NCI-H1105 (cell line): ENCODE measurements around the gene SH3RF1.
"Not testable (repeated sequence)": the region's sequence is repeated elsewhere in the genome, so short reads cannot be mapped to it uniquely, and the experiment has no call there.

ENCODE experiments used
- DNase-seq: peaks from one replicate; lab custom pipeline; 2025; lab: John Stamatoyannopoulos, UW

The SH3RF1 gene

GRCh38 chr4:169200361-169201030 is 70.3 kb downstream of the SH3RF1 start:
- DNase-seq: no peak

- DNase-seq: no peak
Observed at GRCh38 chr4:169199184-169199583, 71.6 kb downstream of the SH3RF1 start.

DNA sequence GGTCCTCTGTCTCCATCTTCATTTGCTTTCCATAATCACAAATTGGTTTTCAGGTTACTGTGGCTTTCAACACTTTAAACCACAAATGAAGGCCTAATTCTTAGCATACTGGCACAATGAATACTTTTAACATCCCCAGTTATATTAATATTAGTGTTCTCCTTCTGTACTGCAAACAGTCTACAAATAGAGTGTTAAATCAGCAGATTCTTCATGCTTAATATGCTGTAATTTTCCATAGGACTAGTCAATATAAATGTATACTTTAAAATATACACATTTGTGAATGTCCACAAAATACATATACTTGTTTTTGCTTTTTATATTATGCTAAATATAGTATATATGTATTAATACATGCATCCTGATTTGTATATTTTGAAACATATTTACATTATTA is 72.6 kb downstream of the SH3RF1 start:
- DNase-seq: no peak

DNA sequence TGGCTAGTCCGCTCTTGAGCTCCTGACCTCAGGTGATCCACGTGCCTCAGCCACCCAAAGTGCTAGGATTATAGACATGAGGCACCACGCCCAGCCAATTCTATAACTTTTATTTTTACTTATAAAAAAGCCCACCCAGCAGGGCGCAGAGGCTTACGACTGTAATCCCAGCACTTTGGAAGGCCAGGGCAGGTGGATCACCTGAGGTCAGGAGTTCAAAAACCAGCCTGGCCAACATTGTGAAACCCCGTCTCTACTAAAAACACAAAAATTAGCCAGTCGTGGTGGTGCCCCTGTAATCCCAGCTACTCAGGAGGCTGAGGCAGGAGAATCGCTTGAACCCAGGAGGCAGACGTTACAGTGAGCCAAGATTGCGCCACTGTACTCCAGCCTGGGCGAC is 73.5 kb downstream of the SH3RF1 start:
- DNase-seq: not testable (repeated sequence)

- DNase-seq: no peak
Observed at GRCh38 chr4:169195032-169195431, 75.7 kb downstream of the SH3RF1 start.

GRCh38 chr4:169189968-169190367 is 80.8 kb downstream of the SH3RF1 start:
- not testable (repeated sequence) for DNase-seq

DNA sequence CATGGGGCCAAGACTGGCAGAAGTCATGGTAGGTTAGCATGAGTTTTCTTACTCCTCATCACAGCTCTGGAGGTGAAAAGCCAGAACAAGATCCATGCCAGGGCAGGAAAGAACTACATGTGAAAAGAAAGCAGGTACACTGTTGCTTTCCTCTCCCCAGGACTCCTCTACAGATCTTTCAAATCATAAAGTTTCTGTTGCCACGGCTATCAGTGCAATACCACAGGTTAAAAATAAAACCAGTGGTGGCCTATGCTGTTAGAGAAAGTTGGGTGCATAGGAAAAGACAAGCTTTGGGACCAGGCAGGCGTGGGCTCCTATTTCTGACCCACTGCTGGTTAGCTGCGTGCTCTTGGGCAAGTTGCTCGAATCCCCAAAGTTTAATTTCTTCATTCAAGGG is 81.4 kb downstream of the SH3RF1 start:
- no peak for DNase-seq

DNA sequence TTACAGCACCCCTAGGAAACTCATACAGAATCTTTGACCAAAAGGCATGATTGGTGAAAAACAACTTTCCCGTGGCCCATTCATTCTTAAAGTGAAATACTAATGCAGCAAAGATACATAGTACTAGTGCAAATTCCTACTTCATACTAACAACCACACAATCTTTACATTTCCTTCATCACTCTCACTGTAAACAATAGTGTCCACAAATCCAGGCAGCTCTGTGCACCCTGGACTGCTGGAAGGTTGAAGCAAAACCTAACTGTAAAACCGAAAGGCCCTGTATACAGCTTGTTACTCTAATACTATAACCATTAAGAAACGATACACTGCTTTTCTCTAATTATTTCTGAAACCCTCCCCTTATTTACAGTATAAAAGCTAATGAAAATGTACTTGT is 82.6 kb downstream of the SH3RF1 start:
- DNase-seq: no peak

GRCh38 chr4:169185133-169185956 is 85.4 kb downstream of the SH3RF1 start:
- DNase-seq: no peak

DNA sequence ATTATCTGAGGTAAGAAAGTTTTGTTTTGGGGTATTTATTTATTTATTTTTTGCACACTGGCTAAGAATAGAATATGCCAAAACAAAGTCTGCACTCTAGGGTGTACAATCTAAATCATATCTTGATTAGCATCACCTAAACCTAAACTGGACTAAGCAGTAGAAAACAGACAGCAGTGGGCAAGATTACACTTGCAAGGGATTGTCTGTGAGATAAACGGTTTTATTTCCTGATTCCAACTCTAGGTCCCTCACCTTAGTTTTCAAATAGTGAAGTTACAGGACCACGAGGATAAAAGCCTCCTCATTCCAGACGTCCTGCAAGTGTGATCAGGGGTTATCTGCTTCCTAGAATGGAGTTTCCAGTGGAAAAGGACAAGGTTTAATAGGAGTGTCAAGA is 86.1 kb downstream of the SH3RF1 start:
- no peak for DNase-seq

DNA sequence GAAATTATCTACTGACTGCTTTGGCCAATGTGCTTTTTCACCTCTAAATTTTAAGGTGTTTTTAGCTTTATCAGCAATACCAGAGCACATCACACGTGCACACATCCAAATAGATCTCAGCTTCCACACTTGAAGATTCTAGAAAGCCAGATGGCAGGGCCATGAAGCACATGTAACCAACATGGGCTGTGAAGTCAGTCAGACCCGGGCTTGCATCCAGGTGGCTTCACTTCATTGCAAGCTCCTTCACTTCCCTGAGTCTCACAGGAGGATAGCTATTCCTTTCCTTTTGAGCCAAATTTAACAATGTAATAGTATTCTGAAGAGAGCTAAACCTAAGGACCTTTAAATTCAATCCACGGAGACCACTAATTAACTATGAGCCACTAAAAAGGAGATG is 86.5 kb downstream of the SH3RF1 start:
- DNase-seq: no peak

DNA sequence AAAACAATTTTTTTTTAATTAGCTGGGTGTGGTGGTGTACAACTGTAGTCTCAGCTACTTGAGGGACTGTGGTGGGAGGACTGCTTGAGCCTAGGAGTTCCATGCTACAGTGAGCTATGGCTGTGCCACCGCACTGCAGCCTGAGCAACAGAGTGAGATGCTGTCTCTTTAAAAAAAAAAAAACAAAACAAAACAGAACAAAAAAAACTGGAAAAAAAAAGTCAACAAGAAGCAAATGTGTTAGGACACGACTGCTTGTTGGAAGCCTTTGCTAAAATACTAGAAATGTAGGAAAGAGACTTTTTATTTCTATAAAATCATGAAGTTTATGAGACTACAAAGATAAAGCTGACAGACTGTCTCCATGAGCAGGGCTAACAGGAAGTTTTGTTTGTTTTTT is 87.2 kb downstream of the SH3RF1 start:
- DNase-seq: no peak

DNA sequence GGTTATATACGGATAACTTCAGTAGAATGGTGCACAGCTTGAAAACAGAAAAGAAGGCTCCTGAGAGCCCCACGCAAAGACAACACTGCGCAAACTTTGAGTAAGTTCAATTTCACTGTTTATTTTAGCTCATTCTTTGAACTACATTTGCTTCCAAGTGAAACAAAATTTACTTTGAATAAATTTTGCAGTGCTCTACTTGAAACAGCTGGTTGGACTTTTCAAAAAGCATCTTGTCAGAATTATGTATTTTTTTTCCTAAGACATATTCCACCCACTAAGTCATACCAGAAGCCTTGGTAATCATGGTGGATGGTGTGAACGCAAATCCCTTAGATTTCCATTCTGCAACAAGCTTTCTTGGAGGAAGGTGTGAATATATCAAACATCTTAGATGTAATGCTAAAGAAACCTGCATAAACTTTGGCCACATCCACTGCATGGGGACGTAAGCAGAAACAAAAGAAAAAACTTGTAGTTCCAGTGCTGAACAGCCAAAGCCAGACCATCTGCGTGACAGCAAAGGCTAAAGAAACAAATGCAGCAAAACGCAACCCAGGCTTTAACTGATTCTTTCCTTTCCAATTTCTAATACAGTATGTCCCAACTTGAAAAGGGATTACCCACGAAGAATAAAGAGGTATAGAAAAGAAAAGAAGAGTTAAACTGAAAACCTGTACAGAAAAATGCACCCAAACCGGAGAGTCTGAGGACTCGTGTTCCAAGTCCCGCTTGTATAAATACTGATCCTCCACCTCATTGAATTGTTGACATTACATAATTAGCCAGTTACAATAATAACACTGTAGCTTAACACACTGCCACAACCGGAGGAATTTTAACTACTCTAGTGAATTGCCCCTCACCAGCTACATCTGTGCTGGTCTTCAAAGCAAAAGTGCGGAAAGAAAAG is 90.9 kb downstream of the SH3RF1 start:
- DNase-seq: no peak

- DNase-seq: not testable (repeated sequence)
Observed at GRCh38 chr4:169178092-169178491, 92.7 kb downstream of the SH3RF1 start.

- DNase-seq: no peak
Observed at GRCh38 chr4:169175476-169175875, 95.3 kb downstream of the SH3RF1 start.

DNA sequence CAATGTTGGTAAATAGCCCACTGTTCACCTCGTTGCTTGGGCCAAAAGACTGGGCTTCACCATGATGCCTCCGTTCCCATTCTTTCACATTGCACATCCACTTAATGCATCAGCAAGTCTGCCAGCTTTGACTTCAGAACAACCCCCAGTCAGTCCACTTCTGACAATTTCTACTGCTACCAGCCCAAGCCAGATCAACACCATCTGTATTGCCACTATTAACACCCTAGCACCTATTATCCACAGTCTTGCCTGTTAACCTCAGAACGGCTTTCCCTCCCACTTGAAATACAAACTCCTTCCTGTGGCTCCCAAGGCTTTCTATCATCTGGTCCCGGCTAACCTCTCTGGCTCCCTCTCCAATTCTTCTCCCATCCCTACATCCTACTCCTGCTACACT is 95.7 kb downstream of the SH3RF1 start:
- DNase-seq: no peak

- DNase-seq: no peak
Observed at GRCh38 chr4:169174247-169174646, 96.5 kb downstream of the SH3RF1 start.

GRCh38 chr4:169167957-169168858 is 102.5 kb downstream of the SH3RF1 start:
- no peak for DNase-seq

GRCh38 chr4:169164669-169165415 is 105.9 kb downstream of the SH3RF1 start:
- DNase-seq: no peak

DNA sequence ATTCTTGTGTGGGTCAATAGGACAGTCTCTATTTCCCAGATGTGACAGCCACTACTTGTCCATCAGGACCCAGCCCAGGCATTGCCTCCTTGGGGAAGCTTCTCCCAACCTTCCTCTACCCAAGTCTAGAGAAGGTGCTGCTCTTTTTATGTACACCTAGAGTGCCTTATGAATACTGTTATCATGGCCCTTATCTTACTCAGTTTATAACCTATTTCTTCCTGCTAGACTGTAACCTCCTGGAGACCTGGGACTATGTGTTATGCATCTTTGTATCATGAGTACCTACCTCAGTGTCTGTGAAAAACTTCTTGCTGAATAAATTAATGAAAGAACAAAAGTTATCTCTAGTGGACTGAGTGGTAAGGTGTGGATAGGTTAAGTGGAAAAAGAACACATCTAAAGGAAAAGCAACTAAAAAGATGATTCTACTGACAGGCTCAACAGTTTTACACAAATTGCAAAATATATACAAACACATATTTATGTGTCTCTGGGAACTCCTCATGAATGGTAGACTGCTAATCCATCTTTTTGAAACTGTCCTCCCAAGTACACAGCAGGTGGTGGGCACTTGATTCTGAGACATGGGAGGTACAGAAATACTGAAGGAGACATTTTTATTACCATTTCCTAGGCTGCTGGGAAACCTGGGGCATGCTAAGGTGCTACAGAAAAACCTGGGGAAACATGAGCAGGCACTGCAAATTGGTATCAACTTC is 106.6 kb downstream of the SH3RF1 start:
- no peak for DNase-seq
